HEK293T (cell line): ENCODE results near the gene REEP3.

ENCODE experiments used
- ARNT ChIP-seq: fragments of 450-650 bp; IDR thresholded peaks from 2 replicates; pipeline ENCODE4 v1.6.1; 2017; ENCODE audit warnings: mild to moderate bottlenecking
- BHLHE40 ChIP-seq: fragments of 450-650 bp; IDR thresholded peaks from 2 replicates; pipeline ENCODE4 v1.6.1; 2016; ENCODE audit warnings: mild to moderate bottlenecking, moderate library complexity, borderline replicate concordance
- ELF4 ChIP-seq: fragments of 450-650 bp; IDR thresholded peaks from 2 replicates; pipeline ENCODE4 v1.6.1; 2017; ENCODE audit warnings: antibody characterized with exemption
- FOXA1 ChIP-seq: fragments of 450-650 bp; IDR thresholded peaks from 2 replicates; pipeline ENCODE4 v1.6.1; 2016; ENCODE audit warnings: mild to moderate bottlenecking
- HDGF ChIP-seq: fragments of 450-650 bp; IDR thresholded peaks from 2 replicates; pipeline ENCODE4 v1.6.1; 2017; ENCODE audit warnings: antibody characterized with exemption, borderline replicate concordance
- NFRKB ChIP-seq: fragments of 450-650 bp; IDR thresholded peaks from 2 replicates; pipeline ENCODE4 v1.6.1; 2016; ENCODE audit warnings: mild to moderate bottlenecking, moderate library complexity
- PKNOX1 ChIP-seq: fragments of 450-650 bp; IDR thresholded peaks from 2 replicates; pipeline ENCODE4 v1.6.1; 2016
- SP1 ChIP-seq: fragments of 450-650 bp; IDR thresholded peaks from 2 replicates; pipeline ENCODE4 v1.6.1; 2017
- ZNF384 ChIP-seq: fragments of 450-650 bp; IDR thresholded peaks from 2 replicates; pipeline ENCODE4 v1.6.1; 2016

DNA sequence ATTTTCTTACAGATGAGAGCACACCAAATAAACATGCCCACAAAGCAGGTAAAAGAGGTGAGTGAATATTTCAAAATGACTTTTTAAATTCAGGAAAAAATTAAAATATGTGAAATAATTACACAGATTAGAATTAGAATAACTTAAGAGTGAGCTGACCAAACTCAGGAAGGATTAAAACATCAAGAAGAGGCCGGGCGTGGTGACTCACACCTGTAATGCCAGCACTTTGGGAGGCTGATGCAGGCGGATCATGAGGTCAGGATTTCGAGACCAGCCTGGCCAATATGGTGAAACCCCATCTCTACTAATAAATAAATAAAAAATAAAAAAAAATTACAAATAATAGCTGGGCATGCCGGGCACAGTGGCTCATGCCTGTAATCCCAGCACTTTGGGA lies 140.1 kb downstream of the REEP3 start:
- TF ChIP-seq HDGF = no peak
- no peak for TF ChIP-seq SP1
- TF ChIP-seq FOXA1 = no peak
- no peak for TF ChIP-seq NFRKB
- no peak for TF ChIP-seq PKNOX1
- no peak for TF ChIP-seq ELF4
- no peak for TF ChIP-seq ARNT
- TF ChIP-seq ZNF384 = no peak
- no peak for TF ChIP-seq BHLHE40
